GM21447 (cell line): Measurements from ENCODE around the gene IGSF23.
"Not testable (repeated sequence)": the region's sequence is repeated elsewhere in the genome, so short reads cannot be mapped to it uniquely, and the experiment has no call there.

Experiments used
- ATAC-seq: cut with Tn5 transposase; IDR thresholded peaks from one replicate; pipeline ENCODE4 v1.9.1; 2021; ENCODE audit not compliant: unreplicated experiment

Gene IGSF23

DNA sequence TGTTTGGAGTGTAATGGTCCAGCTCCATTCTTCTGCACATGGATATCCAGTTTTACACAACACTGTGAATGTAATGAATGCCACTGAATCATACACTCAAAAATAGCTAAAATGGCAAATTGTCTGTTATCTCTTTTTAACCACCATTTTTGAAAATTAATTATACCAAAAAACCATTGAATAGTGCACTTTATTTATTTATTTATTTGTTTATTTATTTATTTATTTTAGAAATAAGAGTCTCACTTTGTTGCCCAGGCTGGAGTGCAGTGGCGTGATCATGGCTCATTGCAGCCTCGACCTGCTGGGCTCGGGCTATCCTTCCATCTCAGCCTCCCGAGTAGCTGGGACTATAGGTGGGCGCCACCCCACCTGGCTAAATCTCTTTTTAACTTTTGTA, 50.6 kb downstream of the IGSF23 start:
- ATAC-seq: no peak

DNA sequence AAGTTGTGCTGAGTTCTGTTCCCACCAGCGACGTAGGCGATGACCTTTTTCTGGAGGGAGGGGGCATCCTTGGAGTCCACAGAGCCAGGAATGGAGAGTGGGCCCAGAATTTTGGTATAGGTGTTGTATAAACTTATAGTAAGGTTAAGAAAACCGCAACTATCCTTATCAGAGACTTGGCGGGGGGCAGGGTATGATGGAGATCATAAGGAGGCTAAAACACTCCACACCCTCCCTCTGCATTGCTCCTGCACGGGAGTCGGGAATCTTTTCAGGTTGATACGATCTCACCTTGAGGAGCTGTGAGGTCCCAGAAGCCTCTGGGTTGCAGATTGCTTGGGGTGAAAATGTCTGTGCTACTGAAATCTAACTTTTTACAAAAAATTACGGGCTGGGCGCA, 51.6 kb downstream of the IGSF23 start:
- no peak for ATAC-seq

DNA sequence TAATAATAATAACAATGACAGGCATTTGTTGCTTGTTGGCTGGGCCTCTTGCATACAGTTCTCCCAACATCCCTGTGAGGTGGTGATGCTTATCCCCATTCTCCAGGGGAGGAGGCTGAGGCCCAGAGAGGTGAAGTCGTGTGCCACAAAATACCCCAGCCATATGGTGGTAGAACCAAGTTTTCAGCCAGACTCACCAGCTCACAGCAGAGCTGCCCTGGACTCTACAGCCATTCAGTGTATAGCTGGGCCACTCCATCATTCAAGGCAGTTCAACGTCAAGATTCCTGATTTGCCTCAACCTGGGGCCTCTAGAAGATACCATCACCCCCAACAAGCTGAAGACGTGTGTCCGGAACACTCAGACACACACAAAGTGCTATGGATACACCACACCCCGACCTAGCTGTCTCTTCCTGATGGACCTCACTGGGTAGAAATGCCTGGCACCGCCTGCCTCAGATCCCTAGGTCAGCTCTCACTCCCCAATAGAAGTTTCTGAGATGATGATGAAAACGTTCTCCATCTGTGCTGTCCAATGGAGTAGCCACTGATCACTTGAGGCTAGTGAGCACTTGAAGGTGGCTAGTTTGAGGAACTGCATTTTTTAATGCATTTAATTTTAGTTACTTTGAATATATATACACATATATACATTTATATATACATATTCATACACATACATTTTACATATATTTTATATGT, 53.6 kb downstream of the IGSF23 start:
- ATAC-seq: no peak

DNA sequence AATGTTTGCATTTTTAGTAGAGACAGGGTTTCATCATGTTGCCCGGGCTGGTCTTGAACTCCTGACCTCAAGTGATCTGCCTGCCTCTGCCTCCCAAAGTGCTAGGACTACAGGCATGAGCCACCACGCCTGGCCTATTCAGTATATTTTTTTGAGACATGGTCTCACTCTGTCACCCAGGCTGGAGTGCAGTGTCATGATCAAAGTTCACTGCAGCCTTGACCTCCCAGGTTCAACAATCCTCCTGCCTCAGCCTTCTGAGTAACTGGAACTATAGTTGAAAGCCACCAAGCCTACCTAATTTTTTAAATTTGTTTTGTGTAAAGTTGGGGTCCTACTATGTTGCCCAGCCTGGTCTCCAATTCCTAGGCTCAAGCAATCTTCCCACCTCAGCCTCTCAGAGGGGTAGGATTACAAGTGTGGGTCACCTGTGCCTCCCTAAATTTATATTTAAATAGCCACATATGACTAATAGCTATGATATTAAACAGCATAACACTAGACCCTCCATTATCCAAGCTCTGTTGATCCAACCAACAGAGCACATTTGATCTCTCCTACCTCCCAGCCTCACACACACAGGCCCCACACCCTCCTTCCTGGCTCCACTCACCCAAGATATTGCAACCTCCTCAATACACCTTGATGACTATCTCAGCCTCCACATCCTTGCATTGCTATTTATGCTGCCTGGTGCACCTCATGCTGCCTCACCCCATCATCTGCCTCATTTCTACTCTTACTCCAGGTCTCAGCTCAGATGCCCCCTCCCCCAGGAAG, 55.8 kb downstream of the IGSF23 start:
- no peak for ATAC-seq

DNA sequence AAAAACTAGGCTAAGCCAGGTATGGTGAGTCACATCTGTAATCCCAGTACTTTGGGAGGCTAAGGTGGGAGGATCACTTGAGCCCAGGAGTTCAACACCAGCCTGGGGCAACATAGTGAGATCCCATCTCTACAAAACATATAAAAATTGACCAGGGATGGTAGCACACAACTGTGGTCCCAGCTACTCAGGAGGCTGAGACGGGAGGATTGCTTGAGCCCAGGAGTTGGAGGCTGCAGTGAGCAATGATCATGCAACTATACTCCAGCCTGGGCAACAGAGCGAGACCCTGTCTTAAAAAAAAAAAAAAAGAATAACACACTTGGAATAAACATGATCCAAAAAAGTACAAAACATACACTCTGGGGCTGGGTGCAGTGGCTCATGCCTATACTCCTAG, 56.7 kb downstream of the IGSF23 start:
- ATAC-seq: not testable (repeated sequence)

DNA sequence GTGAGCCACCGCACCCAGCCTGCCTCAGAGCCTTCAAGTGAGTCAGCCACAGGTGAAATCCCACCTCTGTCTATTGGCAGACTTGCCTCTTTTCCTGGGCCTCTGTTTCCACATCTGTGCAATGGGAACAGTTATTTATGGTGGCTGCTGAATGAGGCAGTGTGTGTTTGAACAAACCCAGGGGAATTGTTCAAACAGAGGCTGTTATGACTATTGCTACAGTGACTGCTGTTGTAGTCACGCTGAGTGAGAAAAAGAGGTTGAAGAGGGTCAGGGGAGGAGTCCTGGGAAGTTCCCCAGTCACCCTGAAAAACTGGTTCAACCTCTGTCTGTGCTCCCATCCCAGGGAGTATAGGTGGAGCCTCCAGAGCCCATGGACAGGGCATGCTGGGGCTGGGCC, 58.0 kb downstream of the IGSF23 start, which contains the start of gene CEACAM19:
Gene CEACAM19 (plus strand): TSS at position 83 of the 400 bp plus-strand sequence. CDS start 450 bp downstream, outside the sequence.
- no peak for ATAC-seq

DNA sequence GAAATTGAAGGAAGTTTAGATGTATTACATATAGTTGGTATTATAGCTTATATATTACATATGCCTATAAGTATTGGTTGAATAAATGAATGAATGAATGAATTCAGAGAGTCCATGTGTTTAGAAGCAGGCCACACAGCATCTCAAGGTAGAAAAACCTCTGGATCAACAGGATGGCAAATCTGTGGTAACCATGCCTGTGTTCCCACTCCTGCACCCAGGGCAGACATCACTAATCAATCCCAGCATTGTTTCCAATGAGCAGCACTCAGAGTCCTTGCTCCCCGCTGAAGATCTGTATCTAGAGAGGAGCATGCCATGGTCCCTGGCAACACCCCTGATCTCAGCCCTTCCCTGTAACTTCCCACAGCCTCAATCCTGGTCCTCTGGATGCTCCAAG, 58.9 kb downstream of the IGSF23 start:
- no peak for ATAC-seq

DNA sequence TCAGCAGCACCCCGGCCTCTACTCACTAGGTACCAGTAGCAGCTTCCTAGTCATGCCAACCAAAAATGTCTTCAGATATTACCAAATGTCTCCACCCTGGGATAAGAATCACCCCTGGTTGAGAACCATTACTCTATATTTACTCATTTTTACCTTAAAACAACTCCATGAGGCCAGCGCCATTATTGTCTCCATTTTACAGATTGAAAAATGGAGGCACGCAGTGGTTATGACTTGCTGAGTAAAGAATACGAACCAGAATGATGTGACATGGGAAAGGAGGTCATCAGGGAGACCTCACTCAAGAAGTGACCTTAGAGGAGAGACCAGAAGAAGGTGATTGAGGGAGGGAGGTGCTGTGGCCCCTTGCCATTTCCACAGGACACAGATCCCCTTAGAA, 60.1 kb downstream of the IGSF23 start:
- ATAC-seq: no peak

DNA sequence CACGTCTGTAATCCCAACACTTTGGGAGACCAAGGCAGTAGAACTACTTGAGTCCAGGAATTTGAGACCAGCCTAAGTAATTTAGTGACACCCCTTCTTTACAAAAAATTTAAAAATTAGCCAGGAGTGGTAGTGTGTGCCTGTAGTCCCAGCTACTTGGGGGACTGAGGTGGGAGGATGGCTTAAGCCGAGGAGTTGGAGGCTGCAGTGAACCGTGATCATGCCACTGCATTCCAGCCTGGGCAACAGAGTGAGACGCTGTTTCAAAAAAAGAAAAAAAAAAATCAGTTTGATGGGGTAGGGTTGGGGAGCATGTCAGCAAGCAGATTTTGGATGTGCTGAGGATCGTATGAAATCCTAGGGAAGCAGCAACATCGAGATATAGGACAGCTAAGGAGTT, 62.2 kb downstream of the IGSF23 start:
- ATAC-seq: no peak

DNA sequence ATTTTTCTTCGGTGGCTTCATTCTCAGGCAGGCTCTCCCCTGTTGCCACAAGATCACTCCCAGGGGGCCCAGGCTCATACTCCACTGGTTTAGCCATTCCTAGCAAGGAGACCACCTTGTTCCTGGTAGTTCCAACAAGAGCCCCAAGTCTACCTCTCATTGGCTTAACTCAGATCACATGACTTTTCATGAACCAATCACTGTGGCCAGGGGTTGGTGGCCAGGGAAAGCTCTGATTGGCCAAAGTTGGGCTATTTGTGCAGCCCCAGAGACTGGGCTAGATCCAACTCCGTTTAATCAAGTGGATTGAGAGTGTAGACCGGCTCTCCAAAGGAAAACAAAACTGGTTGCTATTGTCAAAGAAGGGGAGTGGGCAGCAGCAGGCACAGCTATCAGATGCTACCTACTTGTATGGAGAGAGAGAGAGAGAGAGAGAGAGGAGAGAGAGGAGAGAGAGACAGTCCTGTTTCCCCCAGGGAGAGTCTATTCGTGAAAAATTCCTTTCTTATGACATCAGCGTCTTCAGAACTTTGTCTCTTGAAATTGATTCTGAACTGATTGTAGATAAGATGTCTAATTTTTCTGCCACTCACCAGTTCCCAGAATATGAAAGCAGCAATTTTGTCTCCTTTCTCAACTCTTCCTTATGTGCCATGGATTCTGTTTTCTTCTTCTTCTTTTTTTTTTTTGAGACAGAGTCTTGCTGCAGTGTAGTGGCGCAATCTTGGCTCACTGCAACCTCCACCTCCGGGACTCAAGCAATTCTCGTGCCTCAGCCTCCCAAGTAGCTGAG, 63.9 kb downstream of the IGSF23 start:
- no peak for ATAC-seq

DNA sequence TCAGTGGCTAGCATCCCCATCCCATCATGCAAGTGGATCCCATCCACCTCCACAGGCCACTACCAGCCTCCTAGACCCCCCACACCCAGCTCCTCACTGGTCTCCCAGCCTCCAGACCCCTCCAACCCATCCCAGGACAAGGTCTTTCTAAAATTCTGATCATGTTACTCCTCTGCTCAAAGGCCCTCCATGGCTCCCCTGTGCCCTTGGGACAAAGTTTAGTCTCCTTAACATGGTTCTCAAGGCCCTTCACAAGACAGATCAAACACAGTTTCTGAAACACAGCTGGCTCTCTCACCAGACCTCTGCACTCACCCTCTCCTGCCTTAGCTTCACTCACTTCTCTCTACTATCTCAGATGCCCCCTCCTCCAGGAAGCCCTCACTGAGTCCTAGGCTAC, 67.2 kb downstream of the IGSF23 start:
- no peak for ATAC-seq

DNA sequence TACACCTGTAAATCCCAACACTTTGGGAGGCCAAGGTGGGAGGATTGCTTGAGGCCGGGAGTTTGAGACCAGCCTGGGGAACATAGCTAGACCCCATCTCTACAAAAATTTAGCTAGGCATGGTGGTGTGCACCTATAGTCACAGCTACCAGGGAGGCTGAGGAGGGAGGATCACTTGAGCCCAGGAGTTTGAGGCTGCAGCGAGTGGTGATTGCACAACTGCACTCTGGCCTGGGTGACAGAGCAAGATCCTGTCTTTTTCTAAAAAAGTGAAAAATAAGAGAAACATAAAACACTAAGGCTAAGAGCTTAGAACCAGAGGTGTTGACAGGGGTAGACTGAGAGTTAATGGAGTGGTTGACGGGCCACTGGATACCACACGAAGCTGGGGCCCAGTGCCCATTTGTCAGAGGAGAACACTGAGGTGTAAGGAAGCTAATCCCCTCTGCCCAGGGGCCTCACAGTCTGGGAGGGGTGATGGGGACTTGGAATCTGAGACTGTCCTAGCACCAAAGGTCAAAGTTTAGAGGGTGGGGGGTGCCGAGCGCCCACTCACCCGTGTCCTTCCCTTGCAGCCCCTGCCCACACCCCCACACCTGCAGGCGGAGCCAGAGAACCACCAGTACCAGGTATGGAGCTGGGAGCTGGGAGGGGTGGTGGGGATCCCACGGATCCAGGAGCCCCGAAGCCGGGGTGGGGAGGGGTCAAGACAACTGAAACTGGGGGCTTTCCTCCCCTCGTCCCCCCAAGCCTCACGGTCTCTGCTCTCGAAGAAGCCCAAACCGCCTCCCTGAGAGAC, 68.8 kb downstream of the IGSF23 start:
- no peak for ATAC-seq

DNA sequence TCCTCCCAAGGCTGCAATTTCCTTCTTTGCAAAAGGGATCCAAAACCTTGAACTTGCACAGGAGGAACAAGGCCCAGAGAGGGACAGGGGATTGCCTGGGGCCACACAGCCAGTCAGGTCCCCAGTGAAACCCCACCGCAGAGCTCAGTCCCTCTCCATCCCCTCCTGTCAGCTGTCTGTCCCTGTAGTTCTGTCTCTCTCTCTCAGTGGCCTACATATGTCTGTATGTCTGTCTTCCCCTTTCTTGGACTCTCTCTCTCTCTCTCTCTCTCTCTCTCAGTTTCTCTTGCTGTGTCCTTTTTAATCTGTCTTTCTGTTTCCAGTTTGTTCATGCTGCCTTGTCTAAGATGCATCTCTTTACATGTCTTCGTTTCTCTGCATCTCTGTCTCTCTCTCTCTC, 69.4 kb downstream of the IGSF23 start:
- no peak for ATAC-seq

DNA sequence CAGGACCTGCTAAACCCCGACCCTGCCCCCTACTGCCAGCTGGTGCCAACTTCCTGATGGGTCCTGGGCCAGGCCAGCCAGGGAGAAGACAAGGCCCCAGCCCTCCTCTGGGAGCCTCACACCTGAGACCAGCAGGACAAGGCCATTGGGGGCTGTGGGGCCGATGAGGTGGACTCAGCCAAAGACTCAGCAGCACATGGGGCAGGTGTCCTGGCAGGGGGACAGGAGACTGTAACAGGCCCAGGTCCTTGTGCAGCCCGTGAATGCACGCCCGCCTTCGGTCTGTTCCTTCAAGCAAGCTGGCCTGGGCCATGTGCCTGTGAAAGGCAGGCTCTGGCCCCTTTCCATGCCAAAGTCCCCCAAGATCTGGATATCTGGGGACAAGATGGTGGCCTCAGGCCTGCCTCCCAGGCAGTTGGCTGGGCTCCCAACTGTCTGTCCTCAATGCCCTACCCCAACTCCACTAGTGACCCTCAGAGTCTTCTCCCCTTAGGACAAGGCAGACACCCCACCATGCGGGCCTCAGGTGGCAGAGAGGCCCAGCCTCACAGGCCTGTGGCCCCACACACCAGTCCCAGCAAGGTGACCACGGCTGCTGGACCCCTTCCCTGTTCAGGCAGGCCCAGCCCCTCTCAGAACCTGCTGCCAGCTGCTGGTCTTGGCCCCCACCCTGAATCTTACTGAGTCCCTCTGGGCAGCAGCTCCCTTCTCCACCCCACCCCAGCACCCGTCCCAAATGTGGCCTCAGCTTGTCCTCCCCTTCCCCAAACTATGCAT, 70.3 kb downstream of the IGSF23 start:
- no peak for ATAC-seq

DNA sequence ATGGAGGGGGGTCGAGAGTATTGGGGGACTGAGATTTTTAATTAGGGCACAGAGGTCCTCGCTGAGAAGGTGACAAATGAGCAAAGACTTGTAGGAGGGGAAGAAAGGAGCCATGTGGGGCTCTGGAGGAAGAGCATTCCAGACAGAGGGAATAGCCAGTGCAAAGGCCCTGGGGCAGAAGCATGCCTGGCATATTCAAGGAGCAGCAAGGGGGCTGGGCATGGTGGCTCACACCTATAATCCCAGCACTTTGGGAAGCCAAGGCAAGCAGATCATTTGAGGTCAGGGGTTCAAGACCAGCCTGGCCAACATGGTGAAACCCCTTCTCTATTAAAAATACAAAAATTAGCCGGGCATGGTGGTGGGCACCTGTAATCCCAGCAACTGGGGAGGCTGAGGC, 71.0 kb downstream of the IGSF23 start:
- not testable (repeated sequence) for ATAC-seq

DNA sequence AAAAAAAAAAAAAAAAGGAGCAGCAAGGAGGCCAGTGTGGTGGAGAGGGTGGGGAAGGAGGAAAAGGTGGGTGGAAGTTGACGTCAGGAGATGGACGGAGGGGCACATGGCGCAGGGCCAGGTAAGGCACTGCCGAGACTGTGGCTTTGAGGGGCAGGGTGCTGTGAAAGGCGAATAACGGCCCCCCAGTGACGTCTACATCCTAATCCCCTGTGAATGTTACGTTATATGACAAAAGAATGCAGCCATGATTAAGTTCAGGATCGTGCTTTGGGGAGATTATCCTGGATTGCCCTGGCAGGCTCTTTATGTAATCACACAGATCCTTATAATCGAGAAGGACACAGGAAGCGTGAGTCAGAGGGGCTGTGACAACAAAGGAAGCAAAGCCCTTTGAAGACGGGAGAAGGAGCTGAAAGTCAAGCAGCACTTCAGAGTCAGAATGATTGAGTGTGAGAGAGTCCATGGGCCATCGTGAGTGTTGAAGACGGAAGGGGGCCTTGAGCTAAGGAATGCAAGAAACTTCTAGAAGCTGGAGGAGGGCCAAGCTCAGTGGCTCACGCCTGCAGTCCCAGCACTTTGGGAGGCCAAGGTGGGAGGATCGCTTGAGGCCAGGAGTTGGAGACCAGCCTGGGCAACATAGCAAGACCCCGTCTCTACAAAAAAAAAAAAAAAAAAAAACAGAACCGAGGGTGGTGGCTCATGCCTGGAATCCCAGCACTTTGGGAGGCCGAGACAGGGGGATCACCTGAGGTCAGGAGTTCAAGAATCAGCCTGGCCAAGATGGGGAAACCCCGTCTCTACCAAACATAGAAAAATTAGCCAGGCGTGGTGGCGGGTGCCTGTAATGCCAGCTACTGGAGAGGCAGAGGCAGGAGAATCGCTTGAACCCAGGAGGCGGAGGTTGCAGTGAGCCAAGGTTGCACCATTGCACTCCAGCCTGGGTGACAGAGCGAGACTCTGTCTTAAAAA, 71.8 kb downstream of the IGSF23 start:
- ATAC-seq: no peak

DNA sequence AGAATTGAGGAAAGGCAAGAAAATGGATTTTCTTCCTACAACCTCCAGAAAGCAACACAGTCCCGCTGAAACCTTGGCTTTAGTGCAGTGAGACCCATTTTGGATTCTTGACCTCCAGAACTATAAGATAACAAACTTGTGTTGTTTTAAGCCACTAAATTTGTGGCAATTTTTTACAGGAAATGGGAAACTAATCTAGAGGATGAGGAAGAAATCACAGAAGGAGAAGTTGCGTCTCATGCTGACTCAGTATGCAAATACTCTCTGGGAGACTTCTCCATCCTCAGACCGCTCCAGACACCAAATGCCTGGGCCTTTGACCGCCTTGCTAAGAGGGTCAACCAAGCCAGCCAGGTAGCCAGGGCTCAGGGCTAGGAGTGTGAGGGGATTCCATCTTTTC, 72.5 kb downstream of the IGSF23 start:
- ATAC-seq: no peak
